HEK293 (cell line): ENCODE results near the gene SCAF1.

ENCODE experiments used
- GFI1B ChIP-seq: fragments of 450-650 bp; formaldehyde crosslinking; IDR thresholded peaks from 2 replicates; pipeline ENCODE4 v1.5.1; 2016; ENCODE audit warnings: missing biosample characterization, missing genetic modification characterization
- HOXC10 ChIP-seq: sonication (generic); formaldehyde crosslinking; IDR thresholded peaks from 2 replicates; pipeline ENCODE4 v1.8.1; 2023; ENCODE audit warnings: mild to moderate bottlenecking, missing genetic modification reagents
- OSR2 ChIP-seq: fragments of 450-650 bp; formaldehyde crosslinking; IDR thresholded peaks from 2 replicates; pipeline ENCODE4 v1.5.1; 2016; ENCODE audit warnings: missing biosample characterization, missing genetic modification characterization
- OVOL3 ChIP-seq: fragments of 450-650 bp; formaldehyde crosslinking; IDR thresholded peaks from 2 replicates; pipeline ENCODE4 v1.5.1; 2016; ENCODE audit warnings: missing biosample characterization, missing genetic modification characterization
- SP7 ChIP-seq: fragments of 450-650 bp; formaldehyde crosslinking; IDR thresholded peaks from 2 replicates; pipeline ENCODE4 v1.5.1; 2016; ENCODE audit warnings: missing biosample characterization, missing genetic modification characterization
- ZBTB48 ChIP-seq: fragments of 450-650 bp; formaldehyde crosslinking; IDR thresholded peaks from 2 replicates; pipeline ENCODE4 v1.5.1; 2016; ENCODE audit warnings: missing biosample characterization, missing genetic modification characterization
- ZBTB8A ChIP-seq: fragments of 450-650 bp; formaldehyde crosslinking; IDR thresholded peaks from 2 replicates; pipeline ENCODE4 v1.5.1; 2016; ENCODE audit warnings: missing biosample characterization, missing genetic modification characterization
- ZFP3 ChIP-seq: fragments of 450-650 bp; formaldehyde crosslinking; IDR thresholded peaks from 2 replicates; pipeline ENCODE4 v1.5.1; 2016; ENCODE audit warnings: low read depth, missing biosample characterization, missing genetic modification characterization
- ZFP41 ChIP-seq: fragments of 450-650 bp; formaldehyde crosslinking; IDR thresholded peaks from 2 replicates; pipeline ENCODE4 v1.5.1; 2016; ENCODE audit warnings: missing biosample characterization, missing genetic modification characterization, borderline replicate concordance
- ZNF202 ChIP-seq: fragments of 450-650 bp; formaldehyde crosslinking; IDR thresholded peaks from 2 replicates; pipeline ENCODE4 v1.5.1; 2016; ENCODE audit warnings: missing biosample characterization, missing genetic modification characterization, borderline replicate concordance
- ZNF274 ChIP-seq, 2 experiments: fragments of 200-500 bp in 1 of 2; fragments of 450-650 bp in 1 of 2; sonication (Bioruptor generic) in 1 of 2; formaldehyde crosslinking in 1 of 2; IDR thresholded peaks; 2 replicates each; pipeline versions ENCODE4 v1.5.1 to v1.6.1; 2014 to 2016; ENCODE audit warnings: borderline replicate concordance in 1 of 2, inconsistent platforms in 1 of 2, low read length in 1 of 2, missing biosample characterization in 1 of 2, missing genetic modification characterization in 1 of 2
- ZNF433 ChIP-seq: fragments of 450-650 bp; formaldehyde crosslinking; IDR thresholded peaks from 2 replicates; pipeline ENCODE4 v1.5.1; 2016; ENCODE audit warnings: missing biosample characterization, missing genetic modification characterization, low read depth
- ZNF514 ChIP-seq: fragments of 450-650 bp; formaldehyde crosslinking; IDR thresholded peaks from 2 replicates; pipeline ENCODE4 v1.5.1; 2016; ENCODE audit warnings: missing biosample characterization, missing genetic modification characterization
- ZNF747 ChIP-seq: fragments of 450-650 bp; formaldehyde crosslinking; IDR thresholded peaks from 2 replicates; pipeline ENCODE4 v1.5.1; 2016; ENCODE audit warnings: missing biosample characterization, missing genetic modification characterization
- ZNF776 ChIP-seq: fragments of 450-650 bp; formaldehyde crosslinking; IDR thresholded peaks from 2 replicates; pipeline ENCODE4 v1.5.0; 2017; ENCODE audit warnings: missing biosample characterization, missing genetic modification characterization, borderline replicate concordance
- ZSCAN30 ChIP-seq: fragments of 450-650 bp; IDR thresholded peaks from 2 replicates; pipeline ENCODE4 v1.5.1; 2018; ENCODE audit warnings: missing biosample characterization, mild to moderate bottlenecking, missing genetic modification characterization, moderate library complexity
- TF ChIP-seq, protein P1 (sequence below): fragments of 450-650 bp; formaldehyde crosslinking; IDR thresholded peaks from 2 replicates; pipeline ENCODE4 v1.5.1; 2016; ENCODE audit warnings: missing biosample characterization, missing genetic modification characterization, borderline replicate concordance
- TF ChIP-seq, protein P2 (sequence below): fragments of 450-650 bp; formaldehyde crosslinking; conservative IDR thresholded peaks from 2 replicates; pipeline ENCODE4 v1.5.1; 2016; ENCODE audit warnings: low read depth, missing biosample characterization, missing genetic modification characterization
- TF ChIP-seq, protein P3 (sequence below): fragments of 450-650 bp; formaldehyde crosslinking; IDR thresholded peaks from 2 replicates; pipeline ENCODE4 v1.5.1; 2016; ENCODE audit warnings: missing biosample characterization, missing genetic modification characterization
- TF ChIP-seq, protein P4 (sequence below): fragments of 450-650 bp; formaldehyde crosslinking; IDR thresholded peaks from 2 replicates; pipeline ENCODE4; 2016; ENCODE audit warnings: missing biosample characterization, missing genetic modification characterization
- TF ChIP-seq, protein P5 (sequence below): fragments of 450-650 bp; formaldehyde crosslinking; IDR thresholded peaks from 2 replicates; pipeline ENCODE4 v1.5.1; 2016; ENCODE audit warnings: missing biosample characterization, missing genetic modification characterization
- TF ChIP-seq, protein P6 (sequence below): fragments of 450-650 bp; formaldehyde crosslinking; IDR thresholded peaks from 2 replicates; pipeline ENCODE4 v1.5.1; 2017; ENCODE audit warnings: missing biosample characterization, missing genetic modification characterization

SCAF1 gene

DNA sequence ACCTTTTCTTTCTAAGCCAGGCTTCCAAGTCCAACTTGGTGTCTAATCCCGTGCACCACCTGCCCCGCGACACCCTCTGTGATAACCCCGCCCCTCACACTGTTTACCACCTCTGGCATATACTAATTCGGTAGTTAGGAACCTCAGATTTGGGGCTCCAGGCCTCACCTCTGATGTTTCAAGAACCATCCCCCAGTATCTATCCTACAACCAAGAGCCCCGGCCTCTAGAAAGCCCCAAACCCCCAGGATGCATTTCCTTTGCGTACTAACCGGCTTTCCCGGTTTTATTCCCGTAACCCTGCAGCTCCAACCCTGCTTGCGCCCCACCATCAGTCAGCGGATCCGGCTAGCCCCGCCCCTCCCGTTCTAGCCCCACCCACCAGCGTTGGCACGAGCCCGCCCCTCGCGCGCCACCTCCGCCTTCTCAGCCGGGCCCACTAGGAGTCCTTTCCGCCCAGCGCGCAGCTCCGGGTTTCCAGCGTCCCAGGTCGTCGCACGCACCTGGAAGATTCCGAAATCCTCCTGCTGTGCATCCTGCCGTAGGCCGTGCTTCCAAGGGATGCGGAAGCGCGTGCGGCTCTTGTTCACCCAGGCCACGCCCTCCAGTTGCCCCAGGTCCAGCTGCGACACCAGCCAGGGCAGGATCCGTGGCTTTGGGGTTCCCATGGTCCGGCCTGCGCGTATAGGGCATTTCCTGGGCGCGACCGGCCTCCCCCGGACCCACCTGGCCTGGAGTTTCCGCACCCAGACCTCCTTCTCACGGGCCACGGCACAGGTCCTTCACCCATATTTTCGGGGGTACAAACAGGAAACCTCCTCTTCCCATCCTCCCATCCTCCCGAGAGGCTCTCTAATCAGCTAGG, 22.4 kb downstream of the SCAF1 start (continued):
- TF ChIP-seq, protein P1, sequence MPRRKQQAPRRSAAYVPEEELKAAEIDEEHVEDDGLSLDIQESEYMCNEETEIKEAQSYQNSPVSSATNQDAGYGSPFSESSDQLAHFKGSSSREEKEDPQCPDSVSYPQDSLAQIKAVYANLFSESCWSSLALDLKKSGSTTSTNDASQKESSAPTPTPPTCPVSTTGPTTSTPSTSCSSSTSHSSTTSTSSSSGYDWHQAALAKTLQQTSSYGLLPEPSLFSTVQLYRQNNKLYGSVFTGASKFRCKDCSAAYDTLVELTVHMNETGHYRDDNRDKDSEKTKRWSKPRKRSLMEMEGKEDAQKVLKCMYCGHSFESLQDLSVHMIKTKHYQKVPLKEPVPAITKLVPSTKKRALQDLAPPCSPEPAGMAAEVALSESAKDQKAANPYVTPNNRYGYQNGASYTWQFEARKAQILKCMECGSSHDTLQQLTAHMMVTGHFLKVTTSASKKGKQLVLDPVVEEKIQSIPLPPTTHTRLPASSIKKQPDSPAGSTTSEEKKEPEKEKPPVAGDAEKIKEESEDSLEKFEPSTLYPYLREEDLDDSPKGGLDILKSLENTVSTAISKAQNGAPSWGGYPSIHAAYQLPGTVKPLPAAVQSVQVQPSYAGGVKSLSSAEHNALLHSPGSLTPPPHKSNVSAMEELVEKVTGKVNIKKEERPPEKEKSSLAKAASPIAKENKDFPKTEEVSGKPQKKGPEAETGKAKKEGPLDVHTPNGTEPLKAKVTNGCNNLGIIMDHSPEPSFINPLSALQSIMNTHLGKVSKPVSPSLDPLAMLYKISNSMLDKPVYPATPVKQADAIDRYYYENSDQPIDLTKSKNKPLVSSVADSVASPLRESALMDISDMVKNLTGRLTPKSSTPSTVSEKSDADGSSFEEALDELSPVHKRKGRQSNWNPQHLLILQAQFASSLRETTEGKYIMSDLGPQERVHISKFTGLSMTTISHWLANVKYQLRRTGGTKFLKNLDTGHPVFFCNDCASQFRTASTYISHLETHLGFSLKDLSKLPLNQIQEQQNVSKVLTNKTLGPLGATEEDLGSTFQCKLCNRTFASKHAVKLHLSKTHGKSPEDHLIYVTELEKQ (tag by site-specific recombination) = no peak
- TF ChIP-seq ZNF747 (tag by site-specific recombination) (no peak), ZBTB48 (tag by site-specific recombination) (no peak), ZFP41 (tag by site-specific recombination) (no peak), ZNF433 (tag by site-specific recombination) (no peak), OVOL3 (tag by site-specific recombination) (0 out of 2 replicates have a peak, but pooled peaks have one; percentile 19), SP7 (tag by site-specific recombination) (peak; percentile 50; the same call in 1 of the 2 replicates), ZNF514 (tag by site-specific recombination) (no peak), HOXC10 (no peak), OSR2 (tag by site-specific recombination) (no peak), ZNF202 (no peak), ZNF776 (tag by site-specific recombination) (no peak), ZSCAN30 (tag by site-specific recombination) (0 out of 2 replicates have a peak, but pooled peaks have one; percentile 19), ZFP3 (tag by site-specific recombination) (no peak), ZNF274 (IDR thresholded peaks at IDR 0.05; ENCODE audit: low read length) (no peak), ZNF274 (tag by site-specific recombination; IDR thresholded peaks at IDR 0.05; ENCODE audit: borderline replicate concordance) (no peak), GFI1B (tag by site-specific recombination) (no peak), ZBTB8A (peak; percentile 12; the same call in 1 of the 2 replicates)
- TF ChIP-seq, protein P2, sequence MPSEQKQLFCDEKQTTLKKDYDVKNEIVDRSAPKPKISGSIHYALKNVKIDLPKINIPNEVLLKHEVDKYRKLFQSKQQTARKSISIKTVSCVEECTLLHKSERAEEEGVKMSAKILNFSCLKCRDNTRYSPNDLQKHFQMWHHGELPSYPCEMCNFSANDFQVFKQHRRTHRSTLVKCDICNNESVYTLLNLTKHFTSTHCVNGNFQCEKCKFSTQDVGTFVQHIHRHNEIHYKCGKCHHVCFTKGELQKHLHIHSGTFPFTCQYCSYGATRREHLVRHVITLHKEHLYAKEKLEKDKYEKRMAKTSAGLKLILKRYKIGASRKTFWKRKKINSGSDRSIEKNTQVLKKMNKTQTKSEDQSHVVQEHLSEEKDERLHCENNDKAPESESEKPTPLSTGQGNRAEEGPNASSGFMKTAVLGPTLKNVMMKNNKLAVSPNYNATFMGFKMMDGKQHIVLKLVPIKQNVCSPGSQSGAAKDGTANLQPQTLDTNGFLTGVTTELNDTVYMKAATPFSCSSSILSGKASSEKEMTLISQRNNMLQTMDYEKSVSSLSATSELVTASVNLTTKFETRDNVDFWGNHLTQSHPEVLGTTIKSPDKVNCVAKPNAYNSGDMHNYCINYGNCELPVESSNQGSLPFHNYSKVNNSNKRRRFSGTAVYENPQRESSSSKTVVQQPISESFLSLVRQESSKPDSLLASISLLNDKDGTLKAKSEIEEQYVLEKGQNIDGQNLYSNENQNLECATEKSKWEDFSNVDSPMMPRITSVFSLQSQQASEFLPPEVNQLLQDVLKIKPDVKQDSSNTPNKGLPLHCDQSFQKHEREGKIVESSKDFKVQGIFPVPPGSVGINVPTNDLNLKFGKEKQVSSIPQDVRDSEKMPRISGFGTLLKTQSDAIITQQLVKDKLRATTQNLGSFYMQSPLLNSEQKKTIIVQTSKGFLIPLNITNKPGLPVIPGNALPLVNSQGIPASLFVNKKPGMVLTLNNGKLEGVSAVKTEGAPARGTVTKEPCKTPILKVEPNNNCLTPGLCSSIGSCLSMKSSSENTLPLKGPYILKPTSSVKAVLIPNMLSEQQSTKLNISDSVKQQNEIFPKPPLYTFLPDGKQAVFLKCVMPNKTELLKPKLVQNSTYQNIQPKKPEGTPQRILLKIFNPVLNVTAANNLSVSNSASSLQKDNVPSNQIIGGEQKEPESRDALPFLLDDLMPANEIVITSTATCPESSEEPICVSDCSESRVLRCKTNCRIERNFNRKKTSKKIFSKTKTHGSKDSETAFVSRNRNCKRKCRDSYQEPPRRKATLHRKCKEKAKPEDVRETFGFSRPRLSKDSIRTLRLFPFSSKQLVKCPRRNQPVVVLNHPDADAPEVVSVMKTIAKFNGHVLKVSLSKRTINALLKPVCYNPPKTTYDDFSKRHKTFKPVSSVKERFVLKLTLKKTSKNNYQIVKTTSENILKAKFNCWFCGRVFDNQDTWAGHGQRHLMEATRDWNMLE = no peak
- TF ChIP-seq, protein P3, sequence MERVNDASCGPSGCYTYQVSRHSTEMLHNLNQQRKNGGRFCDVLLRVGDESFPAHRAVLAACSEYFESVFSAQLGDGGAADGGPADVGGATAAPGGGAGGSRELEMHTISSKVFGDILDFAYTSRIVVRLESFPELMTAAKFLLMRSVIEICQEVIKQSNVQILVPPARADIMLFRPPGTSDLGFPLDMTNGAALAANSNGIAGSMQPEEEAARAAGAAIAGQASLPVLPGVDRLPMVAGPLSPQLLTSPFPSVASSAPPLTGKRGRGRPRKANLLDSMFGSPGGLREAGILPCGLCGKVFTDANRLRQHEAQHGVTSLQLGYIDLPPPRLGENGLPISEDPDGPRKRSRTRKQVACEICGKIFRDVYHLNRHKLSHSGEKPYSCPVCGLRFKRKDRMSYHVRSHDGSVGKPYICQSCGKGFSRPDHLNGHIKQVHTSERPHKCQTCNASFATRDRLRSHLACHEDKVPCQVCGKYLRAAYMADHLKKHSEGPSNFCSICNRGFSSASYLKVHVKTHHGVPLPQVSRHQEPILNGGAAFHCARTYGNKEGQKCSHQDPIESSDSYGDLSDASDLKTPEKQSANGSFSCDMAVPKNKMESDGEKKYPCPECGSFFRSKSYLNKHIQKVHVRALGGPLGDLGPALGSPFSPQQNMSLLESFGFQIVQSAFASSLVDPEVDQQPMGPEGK (tag by site-specific recombination) = no peak; the same call in 1 of the 2 replicates
- TF ChIP-seq, protein P4, sequence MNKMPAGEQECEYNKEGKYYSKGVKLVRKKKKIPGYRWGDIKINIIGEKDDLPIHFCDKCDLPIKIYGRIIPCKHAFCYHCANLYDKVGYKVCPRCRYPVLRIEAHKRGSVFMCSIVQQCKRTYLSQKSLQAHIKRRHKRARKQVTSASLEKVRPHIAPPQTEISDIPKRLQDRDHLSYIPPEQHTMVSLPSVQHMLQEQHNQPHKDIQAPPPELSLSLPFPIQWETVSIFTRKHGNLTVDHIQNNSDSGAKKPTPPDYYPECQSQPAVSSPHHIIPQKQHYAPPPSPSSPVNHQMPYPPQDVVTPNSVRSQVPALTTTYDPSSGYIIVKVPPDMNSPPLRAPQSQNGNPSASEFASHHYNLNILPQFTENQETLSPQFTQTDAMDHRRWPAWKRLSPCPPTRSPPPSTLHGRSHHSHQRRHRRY (tag by site-specific recombination) = no peak
- TF ChIP-seq, protein P5, sequence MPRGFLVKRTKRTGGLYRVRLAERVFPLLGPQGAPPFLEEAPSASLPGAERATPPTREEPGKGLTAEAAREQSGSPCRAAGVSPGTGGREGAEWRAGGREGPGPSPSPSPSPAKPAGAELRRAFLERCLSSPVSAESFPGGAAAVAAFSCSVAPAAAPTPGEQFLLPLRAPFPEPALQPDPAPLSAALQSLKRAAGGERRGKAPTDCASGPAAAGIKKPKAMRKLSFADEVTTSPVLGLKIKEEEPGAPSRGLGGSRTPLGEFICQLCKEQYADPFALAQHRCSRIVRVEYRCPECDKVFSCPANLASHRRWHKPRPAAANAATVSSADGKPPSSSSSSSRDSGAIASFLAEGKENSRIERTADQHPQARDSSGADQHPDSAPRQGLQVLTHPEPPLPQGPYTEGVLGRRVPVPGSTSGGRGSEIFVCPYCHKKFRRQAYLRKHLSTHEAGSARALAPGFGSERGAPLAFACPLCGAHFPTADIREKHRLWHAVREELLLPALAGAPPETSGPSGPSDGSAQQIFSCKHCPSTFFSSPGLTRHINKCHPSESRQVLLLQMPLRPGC = no peak
- TF ChIP-seq, protein P6, sequence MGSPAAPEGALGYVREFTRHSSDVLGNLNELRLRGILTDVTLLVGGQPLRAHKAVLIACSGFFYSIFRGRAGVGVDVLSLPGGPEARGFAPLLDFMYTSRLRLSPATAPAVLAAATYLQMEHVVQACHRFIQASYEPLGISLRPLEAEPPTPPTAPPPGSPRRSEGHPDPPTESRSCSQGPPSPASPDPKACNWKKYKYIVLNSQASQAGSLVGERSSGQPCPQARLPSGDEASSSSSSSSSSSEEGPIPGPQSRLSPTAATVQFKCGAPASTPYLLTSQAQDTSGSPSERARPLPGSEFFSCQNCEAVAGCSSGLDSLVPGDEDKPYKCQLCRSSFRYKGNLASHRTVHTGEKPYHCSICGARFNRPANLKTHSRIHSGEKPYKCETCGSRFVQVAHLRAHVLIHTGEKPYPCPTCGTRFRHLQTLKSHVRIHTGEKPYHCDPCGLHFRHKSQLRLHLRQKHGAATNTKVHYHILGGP (tag by site-specific recombination) = no peak
